ENCODE data around the gene CD52. TPM values are rescaled to one million over a fixed set of nuclear protein-coding genes. Genes with fewer than 3 reads are reported as not detected.

CD52 gene
- total RNA-seq, 2 experiments from 2014 or later: 324 to 344 TPM

GRCh38 chr1:26336477-26337205, 18.9 kb downstream of the CD52 start:
- intact Hi-C loops (cut with micrococcal nuclease): no loop called here
- peak; percentile 89 for DNase-seq
- Mint-ChIP-seq H3K36me3 (ENCODE audit: low read depth) (no peaks in the 10 kb centered on the region), H3K4me1 (ENCODE audit: low read depth) (peaks cover 11% of the 10 kb centered on the region), H3K4me3 (peak overlapping the region; percentile 87), H3K27ac (no peak overlapping the region), H3K9me3 (no peaks in the 10 kb centered on the region), H3K27me3 (no peaks in the 10 kb centered on the region)
- CTCF ChIA-PET: interaction anchor here (0.9 to 2.9 kb wide), 4 partner anchors 14 to 167 kb away, joined by 3 to 13 read pairs (median 4); partner anchors contain the start of gene ZNF593
- ATAC-seq: peak; percentile 96
- TF ChIP-seq CTCF (IDR thresholded peaks at IDR 0.05): no peak
- POLR2A ChIA-PET: interaction anchor here (0.8 to 1.3 kb wide), 3 partner anchors 29 to 140 kb away, joined by 3 to 4 read pairs (median 3); no protein-coding TSS in a partner anchor

- Mint-ChIP-seq H3K9me3 (no peaks in the 10 kb centered on the region), H3K27me3 (no peaks in the 10 kb centered on the region), H3K27ac (no peak overlapping the region), H3K36me3 (ENCODE audit: low read depth) (no peaks in the 10 kb centered on the region), H3K4me1 (ENCODE audit: low read depth) (peaks cover 11% of the 10 kb centered on the region), H3K4me3 (peak overlapping the region; percentile 36)
- ATAC-seq (no peak), DNase-seq (no peak)
- intact Hi-C loops (cut with micrococcal nuclease): no loop called here
- POLR2A ChIA-PET: interaction anchor here (1.3 kb wide), 1 partner anchor 52 kb away, joined by 4 read pairs; no protein-coding TSS in a partner anchor
- CTCF ChIA-PET: interaction anchor here (0.9 to 2.9 kb wide), 4 partner anchors 15 to 167 kb away, joined by 3 to 13 read pairs (median 4); partner anchors contain the start of gene ZNF593
- no peak for TF ChIP-seq CTCF (IDR thresholded peaks at IDR 0.05)
Observed at GRCh38 chr1:26337206-26337535, 19.4 kb downstream of the CD52 start.

GRCh38 chr1:26337625-26338024, 19.9 kb downstream of the CD52 start:
- no peaks in the 10 kb centered on the region for H3K36me3 Mint-ChIP-seq (ENCODE audit: low read depth)
- no peaks in the 10 kb centered on the region for H3K9me3 Mint-ChIP-seq
- no peak for TF ChIP-seq CTCF (IDR thresholded peaks at IDR 0.05)
- no peak overlapping the region for H3K27ac Mint-ChIP-seq
- H3K27me3 Mint-ChIP-seq: no peaks in the 10 kb centered on the region
- intact Hi-C loops (cut with micrococcal nuclease): no loop called here
- ATAC-seq (no peak), DNase-seq (no peak)
- H3K4me1 Mint-ChIP-seq (ENCODE audit: low read depth): peaks cover 11% of the 10 kb centered on the region
- CTCF ChIA-PET: interaction anchor here (0.9 to 1.7 kb wide), 6 partner anchors 10 to 168 kb away, joined by 3 to 8 read pairs (median 4); partner anchors contain the start of gene ZNF593
- POLR2A ChIA-PET: interaction anchor here (0.8 to 1.3 kb wide), 2 partner anchors 14 to 53 kb away, joined by 3 to 4 read pairs; no protein-coding TSS in a partner anchor
- no peak overlapping the region for H3K4me3 Mint-ChIP-seq

GRCh38 chr1:26338670-26339069, 20.9 kb downstream of the CD52 start:
- Mint-ChIP-seq H3K9me3 (no peaks in the 10 kb centered on the region), H3K27me3 (no peaks in the 10 kb centered on the region), H3K4me1 (ENCODE audit: low read depth) (peaks cover 11% of the 10 kb centered on the region), H3K36me3 (ENCODE audit: low read depth) (no peaks in the 10 kb centered on the region), H3K4me3 (no peak overlapping the region), H3K27ac (no peak overlapping the region)
- DNase-seq: no peak
- ChIA-PET POLR2A (no interaction called here), CTCF (interaction anchor here (0.9 to 1.5 kb wide), 5 partner anchors 9 to 105 kb away, joined by 3 to 8 read pairs (median 4); partner anchors contain the start of gene CEP85)
- ATAC-seq: no peak
- intact Hi-C loops (cut with micrococcal nuclease): no loop called here
- no peak for TF ChIP-seq CTCF (IDR thresholded peaks at IDR 0.05)

- DNase-seq: no peak
- intact Hi-C loops (cut with micrococcal nuclease): no loop called here
- H3K9me3 Mint-ChIP-seq: no peaks in the 10 kb centered on the region
- no peak for ATAC-seq
- POLR2A ChIA-PET: no interaction called here
- H3K4me1 Mint-ChIP-seq (ENCODE audit: low read depth): peaks cover 11% of the 10 kb centered on the region
- no peak for TF ChIP-seq CTCF (IDR thresholded peaks at IDR 0.05)
- no peak overlapping the region for H3K4me3 Mint-ChIP-seq
- CTCF ChIA-PET: interaction anchor here (1.4 kb wide), 1 partner anchor 24 kb away, joined by 6 read pairs; no protein-coding TSS in a partner anchor
- no peak overlapping the region for H3K27ac Mint-ChIP-seq
- H3K27me3 Mint-ChIP-seq: no peaks in the 10 kb centered on the region
- H3K36me3 Mint-ChIP-seq (ENCODE audit: low read depth): no peaks in the 10 kb centered on the region
Observed at GRCh38 chr1:26340047-26340481, 22.3 kb downstream of the CD52 start.
